GM21717 (cell line): ENCODE measurements around the gene RRBP1.

ENCODE experiments used
- ATAC-seq: cut with Tn5 transposase; IDR thresholded peaks from one replicate; pipeline ENCODE4 v1.9.1; 2021; ENCODE audit warnings: mild to moderate bottlenecking, moderate library complexity; ENCODE audit not compliant: unreplicated experiment

The RRBP1 gene

DNA sequence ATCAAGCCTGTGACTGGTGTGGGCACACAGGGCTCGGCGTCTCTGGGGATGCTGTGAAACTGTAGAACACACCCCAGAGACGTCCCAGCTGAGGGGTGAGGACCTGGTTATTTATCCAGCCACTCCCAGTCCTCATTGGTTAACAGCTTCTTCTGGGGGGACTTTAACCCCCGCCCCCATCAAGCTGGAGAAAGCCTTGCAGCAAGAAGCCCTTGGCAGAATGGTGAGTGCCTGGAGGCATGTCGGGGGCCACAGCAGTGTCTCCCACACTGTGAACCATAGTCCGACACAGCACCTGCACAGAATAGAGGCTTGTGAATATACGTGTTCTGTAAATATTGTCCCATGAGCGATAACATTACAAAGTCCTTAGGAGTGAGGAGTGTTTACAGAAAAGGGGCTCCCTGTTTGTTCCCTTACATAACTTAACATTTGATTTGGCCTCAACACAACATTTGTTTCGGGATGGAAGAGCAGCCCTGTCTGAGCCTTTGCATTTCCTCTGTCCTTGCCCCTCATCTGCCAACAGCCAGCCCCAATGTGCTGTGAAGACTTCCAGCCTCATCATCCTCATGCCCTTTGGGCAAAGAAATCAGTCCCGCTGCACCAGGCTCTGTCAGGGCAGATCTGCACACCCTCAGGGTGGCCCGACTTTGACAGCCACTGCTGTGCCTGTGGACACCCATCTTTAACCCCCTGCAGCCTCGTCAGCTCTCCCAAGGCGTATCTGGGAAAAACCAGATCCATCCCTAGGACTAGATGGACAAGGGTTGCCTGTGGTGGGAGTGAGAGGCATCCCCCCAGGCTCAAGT, 2.2 kb upstream of the RRBP1 start:
- no peak for ATAC-seq

DNA sequence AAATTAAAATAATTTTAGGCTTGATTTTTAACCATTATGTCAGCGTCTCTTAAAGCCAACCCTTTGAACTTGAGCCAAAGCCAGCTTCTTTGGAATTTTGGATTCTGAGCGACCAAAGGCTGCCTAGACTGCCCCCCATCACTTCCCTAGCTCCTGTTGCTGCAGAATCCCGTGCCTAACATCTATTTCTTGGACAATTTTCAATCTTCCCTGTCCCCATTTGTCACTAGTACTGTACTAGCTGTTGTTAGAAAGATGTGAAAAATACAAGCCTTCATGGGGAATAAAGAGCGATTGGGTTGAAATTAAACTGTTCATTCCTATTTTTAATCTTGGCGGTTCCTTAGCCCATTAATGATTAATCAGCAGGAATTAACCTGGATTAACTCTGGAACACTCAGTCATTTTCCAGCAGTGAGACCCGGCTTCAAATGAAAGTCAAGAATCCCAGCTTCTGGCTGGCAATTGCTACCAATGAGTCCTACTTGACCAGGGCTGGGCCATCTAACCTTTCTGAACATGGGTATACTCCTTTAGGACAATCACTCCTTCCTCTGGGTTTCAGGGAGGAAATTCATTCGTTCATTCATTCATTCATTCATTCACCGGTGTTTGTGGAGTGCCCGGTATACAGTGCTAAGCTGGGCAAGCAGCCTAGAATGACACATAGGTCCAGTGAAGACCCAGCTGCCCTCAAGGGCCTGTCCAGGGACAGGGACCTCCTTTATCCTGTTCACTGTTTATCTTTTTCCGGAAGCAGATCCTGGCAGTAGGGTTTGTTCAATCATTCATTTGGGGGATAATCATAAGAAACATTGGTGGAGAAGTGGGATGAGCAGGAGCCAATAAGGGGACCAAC, 1.4 kb upstream of the RRBP1 start:
- no peak for ATAC-seq

DNA sequence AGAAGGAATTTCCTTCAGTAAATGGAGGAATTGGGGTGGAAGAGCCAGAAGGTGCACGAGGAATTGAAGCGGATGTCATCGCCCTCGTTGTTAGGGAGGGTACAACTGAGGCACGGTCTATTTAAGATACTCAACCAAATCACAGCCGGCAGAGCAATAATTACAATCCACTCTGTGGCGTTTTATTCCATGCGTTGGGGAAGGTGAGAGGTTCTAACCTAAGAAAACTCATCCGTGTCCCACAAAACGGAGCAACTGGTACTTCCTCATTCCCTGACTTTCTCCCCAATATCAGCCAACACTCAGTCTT, 802 bp upstream of the RRBP1 start:
- no peak for ATAC-seq

- peak; percentile 19 for ATAC-seq
Measured at GRCh38 chr20:17681726-17682102, 328 bp downstream of the RRBP1 start.

GRCh38 chr20:17680836-17681725, 961 bp downstream of the RRBP1 start:
- peak; percentile 33 for ATAC-seq

DNA sequence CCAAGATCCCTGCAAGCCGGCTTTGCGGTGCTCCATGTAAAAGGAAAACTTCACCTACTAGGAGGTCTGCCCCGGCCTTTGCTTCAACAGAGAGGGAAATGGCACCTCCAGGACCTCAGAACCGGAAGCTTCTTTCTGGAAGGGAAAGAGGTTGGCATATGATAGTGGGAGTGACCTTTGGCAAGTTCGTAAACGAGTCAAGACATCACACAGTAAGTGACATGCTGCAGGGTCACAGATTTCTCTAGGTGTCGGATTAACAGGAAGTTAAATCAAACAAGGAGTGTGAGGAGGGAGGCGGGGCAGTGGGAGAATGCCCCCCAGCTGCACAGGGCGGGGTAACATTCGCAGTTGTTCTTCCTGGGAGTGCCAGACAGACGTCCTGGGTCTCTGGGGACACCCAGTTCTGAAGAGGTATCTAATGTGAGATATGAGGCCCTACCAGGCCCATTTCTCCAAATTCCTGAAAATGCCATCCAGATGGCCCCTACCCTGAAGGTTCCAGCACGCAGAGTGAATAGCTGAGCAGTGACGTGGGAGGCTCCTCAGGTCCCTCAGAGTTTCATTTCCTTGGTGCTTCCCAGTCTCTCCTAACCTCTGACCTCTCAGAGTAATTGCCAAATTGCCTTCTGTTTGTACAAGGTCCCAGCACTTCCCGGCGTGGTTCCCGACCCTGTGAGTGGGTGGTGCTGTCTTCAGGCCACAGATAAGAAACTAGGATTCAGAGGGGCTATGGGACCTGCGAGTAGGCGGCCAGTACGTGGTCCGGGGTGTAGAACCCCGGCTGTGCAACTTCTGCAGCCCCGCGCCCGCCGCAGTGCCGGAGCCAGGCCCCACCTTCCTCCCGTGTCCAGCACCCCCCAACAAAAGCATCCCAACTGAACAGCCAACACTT, 1.9 kb downstream of the RRBP1 start:
- ATAC-seq = no peak

DNA sequence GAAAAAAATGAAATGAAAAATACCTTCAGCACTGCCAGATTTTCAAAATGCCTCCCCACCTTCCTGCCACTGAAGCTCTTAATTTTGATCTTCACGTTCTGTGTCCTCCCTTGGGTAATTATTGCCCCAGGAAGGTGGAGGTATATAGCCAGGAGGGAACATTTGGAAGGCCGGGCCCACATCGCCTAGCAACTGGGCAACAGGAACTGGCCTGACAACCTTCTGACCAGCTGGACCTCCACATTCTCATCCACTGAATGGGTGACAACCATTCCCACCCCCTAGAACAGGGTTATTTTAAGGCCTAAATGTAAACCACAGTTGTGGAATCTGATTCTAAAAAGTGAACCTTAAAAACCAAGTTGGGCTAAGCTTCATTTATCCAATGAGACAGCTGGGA, 3.2 kb downstream of the RRBP1 start:
- ATAC-seq = no peak

DNA sequence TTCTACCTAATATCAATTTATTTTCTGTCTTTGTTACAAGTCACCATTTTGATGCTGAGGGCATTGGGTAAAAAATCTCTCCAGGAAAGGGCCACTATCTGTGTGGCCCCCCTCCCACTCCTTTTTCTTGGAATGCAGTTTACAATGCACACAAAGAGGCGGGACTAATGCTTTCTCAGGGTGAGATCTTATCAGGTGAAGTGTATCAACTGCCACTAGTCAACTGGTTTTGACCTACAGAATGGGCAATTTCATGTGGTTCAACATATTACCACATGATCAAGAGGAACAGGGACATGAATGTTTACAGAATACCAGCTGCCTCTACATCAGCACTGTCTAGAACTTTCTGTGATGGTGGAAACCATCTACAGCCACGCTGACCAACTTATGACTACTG, 3.7 kb downstream of the RRBP1 start:
- no peak for ATAC-seq

DNA sequence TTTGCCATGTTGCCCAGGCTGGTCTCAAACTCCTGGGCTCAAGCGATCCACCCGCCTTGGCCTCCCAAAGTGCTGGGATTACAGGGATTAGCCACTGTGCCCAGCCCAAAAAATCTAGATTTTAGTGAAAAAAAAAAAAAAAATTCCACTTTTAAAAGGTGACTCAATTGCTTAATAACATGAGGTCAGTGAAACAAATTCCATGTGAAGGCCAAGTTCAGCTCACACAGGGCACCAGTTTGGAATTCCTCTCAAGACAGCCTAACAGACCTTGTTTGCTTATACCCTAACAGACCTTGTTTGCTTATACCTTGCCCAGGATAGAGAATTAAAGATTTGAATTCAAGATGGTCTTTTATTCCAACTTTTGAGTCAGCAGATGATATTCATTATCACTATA, 5.1 kb downstream of the RRBP1 start:
- no peak for ATAC-seq

DNA sequence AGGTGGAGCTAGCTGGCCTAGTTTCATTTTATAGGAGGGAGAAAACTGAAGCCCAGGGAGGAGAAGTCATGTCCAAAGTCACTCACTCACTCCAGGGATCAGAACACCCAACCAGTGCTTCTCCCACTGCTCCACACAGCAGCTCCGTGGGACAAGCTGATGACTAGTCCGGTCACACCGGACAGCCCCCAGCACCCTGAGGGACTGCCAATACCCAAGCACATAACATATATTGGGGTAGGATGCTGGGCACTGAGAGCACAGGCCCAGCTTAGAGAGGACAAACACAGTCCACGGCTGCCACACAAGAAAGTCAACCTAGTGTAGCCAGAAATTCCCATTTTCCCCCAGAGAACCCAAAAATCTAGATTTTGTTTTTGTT, 5.7 kb downstream of the RRBP1 start:
- no peak for ATAC-seq

DNA sequence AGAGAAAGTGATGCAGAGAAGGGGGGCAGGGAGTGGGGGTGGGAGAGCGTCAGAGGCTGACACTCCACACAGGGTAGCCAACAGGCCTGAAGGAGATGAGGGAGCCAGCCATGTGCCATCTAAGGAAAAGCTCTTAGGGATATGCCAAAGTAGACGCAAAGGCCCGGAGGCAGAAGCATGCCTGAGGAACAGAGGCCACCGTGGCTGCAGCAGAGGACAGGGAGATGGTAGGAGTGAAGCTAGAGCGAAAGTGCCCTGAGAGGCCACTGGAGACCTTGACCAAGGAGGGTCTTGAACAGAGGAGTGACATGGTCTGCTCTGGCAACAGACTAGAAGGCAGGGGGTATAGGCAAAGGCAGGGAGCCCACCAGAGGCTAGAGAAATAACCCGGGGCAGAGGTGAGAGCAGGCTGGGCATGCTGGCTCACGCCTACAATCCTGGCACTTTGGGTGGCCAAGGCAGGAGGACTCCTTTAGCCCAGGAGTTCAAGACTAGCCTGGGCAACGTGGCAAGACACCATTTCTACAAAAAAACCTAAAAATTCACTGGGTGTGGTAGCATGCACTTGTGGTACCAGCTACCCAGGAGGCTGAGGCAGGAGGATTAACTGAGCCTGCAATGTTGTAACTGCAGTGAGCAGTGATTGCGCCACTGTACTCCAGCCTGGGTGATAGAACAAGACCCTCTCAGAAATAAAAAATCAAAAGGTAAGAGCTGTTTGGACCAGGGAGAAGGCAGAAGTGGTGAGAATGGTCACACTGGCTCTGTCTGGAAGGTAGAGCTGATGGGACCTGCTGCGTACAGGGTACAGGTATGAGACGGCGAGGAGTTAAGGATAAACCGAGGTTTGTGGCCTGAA, 6.3 kb downstream of the RRBP1 start:
- no peak for ATAC-seq

GRCh38 chr20:17674722-17675518, 7.1 kb downstream of the RRBP1 start:
- ATAC-seq = no peak

GRCh38 chr20:17673084-17673483, 9.0 kb downstream of the RRBP1 start:
- no peak for ATAC-seq

- no peak for ATAC-seq
Measured at GRCh38 chr20:17671565-17671964, 10.5 kb downstream of the RRBP1 start.

DNA sequence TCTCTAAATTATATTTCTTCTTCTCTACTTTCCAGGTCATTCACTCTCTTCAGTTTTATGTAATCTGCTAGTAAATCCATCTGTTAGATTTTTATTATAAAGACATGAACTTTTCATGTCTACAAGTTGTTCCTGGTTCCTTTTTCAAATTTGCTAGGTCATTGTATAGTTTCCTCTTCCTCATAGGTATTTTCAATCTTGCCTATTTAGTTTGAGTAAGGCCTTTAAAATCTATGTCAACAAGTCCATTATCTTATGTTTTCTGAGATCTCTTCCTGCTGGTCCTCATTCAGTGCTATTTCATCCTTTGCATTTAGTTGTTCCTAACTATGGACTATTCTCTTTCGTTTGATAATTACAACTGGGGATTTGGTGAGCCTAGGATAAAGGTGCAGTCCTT, 11.0 kb downstream of the RRBP1 start:
- ATAC-seq = no peak

GRCh38 chr20:17669306-17669931, 12.6 kb downstream of the RRBP1 start:
- ATAC-seq = no peak

DNA sequence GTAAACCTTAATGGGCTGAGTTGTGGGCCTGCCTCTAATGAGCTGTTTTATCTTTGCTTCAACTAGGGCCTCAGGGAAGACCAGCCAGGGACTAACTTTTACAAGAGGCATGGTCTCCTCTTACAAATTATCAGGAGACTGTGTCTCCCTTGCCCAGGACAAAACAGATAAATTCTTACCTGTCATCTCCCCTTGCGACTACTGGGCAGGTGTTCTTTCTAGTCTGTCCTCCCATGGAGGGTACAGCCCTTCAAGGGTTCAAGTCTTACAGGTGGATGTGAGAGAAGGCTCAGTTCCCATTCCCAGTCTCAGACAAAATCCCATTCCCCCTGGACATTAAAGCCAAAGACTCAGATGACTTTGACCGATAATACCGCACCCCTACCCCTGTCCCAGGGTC, 13.6 kb downstream of the RRBP1 start:
- no peak for ATAC-seq

GRCh38 chr20:17667445-17667844, 14.6 kb downstream of the RRBP1 start:
- ATAC-seq = no peak
